ENCODE data around the gene TMEM108. TPM values are rescaled to one million over a fixed set of nuclear protein-coding genes. Genes with fewer than 3 reads are reported as not detected.

The TMEM108 gene
- polyA plus RNA-seq, 3 donors: not detected

- no peaks in the 10 kb centered on the region for H3K9me3 ChIP-seq (replicated peaks in 1 of 2; ENCODE audit: control insufficient read depth in 1 of 2, insufficient read depth in 1 of 2, low read length in 2 of 2)
- no peak for DNase-seq
- intact Hi-C loops (cut with micrococcal nuclease): no loop called here
- no peak overlapping the region for H3K4me3 ChIP-seq (replicated peaks in 1 of 3; ENCODE audit: low read depth in 2 of 3, low read length in 3 of 3)
- H3K27ac Mint-ChIP-seq: no peak overlapping the region
- no peak overlapping the region for H3K4me3 Mint-ChIP-seq
- TF ChIP-seq, protein P1, sequence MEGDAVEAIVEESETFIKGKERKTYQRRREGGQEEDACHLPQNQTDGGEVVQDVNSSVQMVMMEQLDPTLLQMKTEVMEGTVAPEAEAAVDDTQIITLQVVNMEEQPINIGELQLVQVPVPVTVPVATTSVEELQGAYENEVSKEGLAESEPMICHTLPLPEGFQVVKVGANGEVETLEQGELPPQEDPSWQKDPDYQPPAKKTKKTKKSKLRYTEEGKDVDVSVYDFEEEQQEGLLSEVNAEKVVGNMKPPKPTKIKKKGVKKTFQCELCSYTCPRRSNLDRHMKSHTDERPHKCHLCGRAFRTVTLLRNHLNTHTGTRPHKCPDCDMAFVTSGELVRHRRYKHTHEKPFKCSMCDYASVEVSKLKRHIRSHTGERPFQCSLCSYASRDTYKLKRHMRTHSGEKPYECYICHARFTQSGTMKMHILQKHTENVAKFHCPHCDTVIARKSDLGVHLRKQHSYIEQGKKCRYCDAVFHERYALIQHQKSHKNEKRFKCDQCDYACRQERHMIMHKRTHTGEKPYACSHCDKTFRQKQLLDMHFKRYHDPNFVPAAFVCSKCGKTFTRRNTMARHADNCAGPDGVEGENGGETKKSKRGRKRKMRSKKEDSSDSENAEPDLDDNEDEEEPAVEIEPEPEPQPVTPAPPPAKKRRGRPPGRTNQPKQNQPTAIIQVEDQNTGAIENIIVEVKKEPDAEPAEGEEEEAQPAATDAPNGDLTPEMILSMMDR (IDR thresholded peaks at IDR 0.05): no peak
- H4K20me1 ChIP-seq (ENCODE audit: insufficient read depth, low read length): no peaks in the 10 kb centered on the region
- no peak overlapping the region for H3K27ac ChIP-seq (ENCODE audit: low read depth in 1 of 2, low read length in 2 of 2)
- no peak overlapping the region for H3K4me2 ChIP-seq (replicated peaks; ENCODE audit: extremely low read depth, low read length, poor library complexity, severe bottlenecking)
- H3K79me2 ChIP-seq (ENCODE audit: insufficient read depth, low read length): no peaks in the 10 kb centered on the region
- no peak overlapping the region for H2AFZ ChIP-seq (ENCODE audit: insufficient read depth, low read depth, low read length, poor library complexity, severe bottlenecking)
- no peaks in the 10 kb centered on the region for H3K36me3 Mint-ChIP-seq
- peaks cover 0 to 7% (median 5%) of the 10 kb centered on the region in 3 donors for H3K27me3 Mint-ChIP-seq (ENCODE audit: low read depth in 3 of 3)
- no CpG with 5 or more reads among the region's 2 CpGs for WGBS (ENCODE audit: insufficient coverage)
- no peaks in the 10 kb centered on the region for H3K4me1 Mint-ChIP-seq
- no peaks in the 10 kb centered on the region for H3K27me3 ChIP-seq (ENCODE audit: control insufficient read depth in 2 of 2, insufficient read depth in 2 of 2, low read length in 2 of 2)
- no peaks in the 10 kb centered on the region for H3K36me3 ChIP-seq (replicated peaks in 1 of 2; ENCODE audit: control insufficient read depth in 1 of 2, insufficient read depth in 2 of 2, low read length in 2 of 2)
- no peak overlapping the region for H3K9ac ChIP-seq (ENCODE audit: insufficient read depth, low read length, poor library complexity, severe bottlenecking)
- H3K4me1 ChIP-seq (ENCODE audit: control insufficient read depth in 1 of 2, insufficient read depth in 2 of 2, low read length in 2 of 2): no peaks in the 10 kb centered on the region
- H3K9me3 Mint-ChIP-seq: no peaks in the 10 kb centered on the region
These were observed 27.8 kb downstream of the TMEM108 start for GRCh38 chr3:133066026-133066425.

DNA sequence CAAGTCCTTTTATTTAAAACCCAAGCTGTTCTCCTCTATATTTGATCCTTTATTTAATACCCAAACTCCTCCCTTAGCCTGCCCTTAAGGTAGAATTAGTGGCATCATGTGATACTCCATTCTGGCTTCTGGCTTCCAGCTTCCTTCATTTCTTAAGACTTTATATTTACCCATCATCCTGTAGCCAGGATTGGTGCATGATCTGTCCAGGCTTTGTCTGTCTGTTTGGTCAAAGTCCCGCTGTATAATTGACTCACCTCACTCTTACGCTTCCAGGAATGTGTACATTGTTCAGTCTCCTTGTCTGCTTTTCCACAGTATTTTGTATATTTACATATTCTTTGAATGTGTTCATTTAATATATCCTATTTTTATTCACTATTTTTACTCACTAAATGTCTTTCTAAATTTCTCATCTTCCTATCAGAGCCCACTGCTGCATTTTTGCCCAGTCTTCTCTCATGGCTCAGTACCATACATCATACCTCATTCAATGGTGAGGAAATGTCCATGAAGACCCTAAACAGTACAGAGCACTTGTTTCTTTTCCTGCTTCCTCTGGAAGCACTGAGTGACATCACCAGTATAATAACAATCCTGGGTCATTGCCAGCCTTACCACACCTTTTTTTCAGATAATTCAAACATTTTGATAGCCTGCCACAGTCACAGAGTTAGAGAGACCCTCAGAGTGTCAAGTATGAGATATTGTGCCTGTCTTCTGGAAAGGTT is 31.5 kb downstream of the TMEM108 start:
- no peak overlapping the region for H3K9ac ChIP-seq (ENCODE audit: insufficient read depth, low read length, poor library complexity, severe bottlenecking)
- intact Hi-C loops (cut with micrococcal nuclease): no loop called here
- no peaks in the 10 kb centered on the region for H3K4me1 Mint-ChIP-seq
- H3K79me2 ChIP-seq (ENCODE audit: insufficient read depth, low read length): no peaks in the 10 kb centered on the region
- H3K4me2 ChIP-seq (replicated peaks; ENCODE audit: extremely low read depth, low read length, poor library complexity, severe bottlenecking): no peak overlapping the region
- H2AFZ ChIP-seq (ENCODE audit: insufficient read depth, low read depth, low read length, poor library complexity, severe bottlenecking): no peak overlapping the region
- H3K4me1 ChIP-seq (ENCODE audit: control insufficient read depth in 1 of 2, insufficient read depth in 2 of 2, low read length in 2 of 2): no peaks in the 10 kb centered on the region
- H3K27me3 Mint-ChIP-seq (ENCODE audit: low read depth in 3 of 3): peaks cover 0 to 6% (median 5%) of the 10 kb centered on the region in 3 donors
- H3K9me3 ChIP-seq (replicated peaks in 1 of 2; ENCODE audit: control insufficient read depth in 1 of 2, insufficient read depth in 1 of 2, low read length in 2 of 2): no peaks in the 10 kb centered on the region
- TF ChIP-seq, protein P1 (IDR thresholded peaks at IDR 0.05): no peak
- no peaks in the 10 kb centered on the region for H3K27me3 ChIP-seq (ENCODE audit: control insufficient read depth in 2 of 2, insufficient read depth in 2 of 2, low read length in 2 of 2)
- no peak overlapping the region for H3K27ac Mint-ChIP-seq
- H3K4me3 ChIP-seq (replicated peaks in 1 of 3; ENCODE audit: low read depth in 2 of 3, low read length in 3 of 3): no peak overlapping the region
- peaks cover 0 to 3% (median 0%) of the 10 kb centered on the region in 7 donors for H3K9me3 Mint-ChIP-seq
- no peaks in the 10 kb centered on the region for H4K20me1 ChIP-seq (ENCODE audit: insufficient read depth, low read length)
- H3K36me3 Mint-ChIP-seq: no peaks in the 10 kb centered on the region
- DNase-seq: no peak
- WGBS (ENCODE audit: insufficient coverage): no CpG with 5 or more reads among the region's 2 CpGs
- H3K36me3 ChIP-seq (replicated peaks in 1 of 2; ENCODE audit: control insufficient read depth in 1 of 2, insufficient read depth in 2 of 2, low read length in 2 of 2): no peaks in the 10 kb centered on the region
- no peak overlapping the region for H3K27ac ChIP-seq (ENCODE audit: low read depth in 1 of 2, low read length in 2 of 2)
- no peak overlapping the region for H3K4me3 Mint-ChIP-seq

All from CD14-positive monocyte (primary cell).